Measurements from ENCODE around the gene WNK3. TPM values are rescaled to one million over a fixed set of nuclear protein-coding genes. Genes with fewer than 3 reads are reported as not detected.

WNK3 gene
- total and polyA plus RNA-seq, 2 donors (not counting 1 experiment from before 2014, with no cell fraction given), result 0.12 to 1.2 TPM

GRCh38 chrX:54182194-54182863 is 175.5 kb downstream of the WNK3 start:
- POLR2A ChIA-PET, result interaction anchor here (0.8 to 2.2 kb wide), 2 partner anchors 130 to 139 kb away, joined by 3 to 15 read pairs; partner anchors contain the start of gene PHF8
- H3K4me2 ChIP-seq (replicated peaks; ENCODE audit: low read depth, low read length, poor library complexity, severe bottlenecking), result peak overlapping the region; percentile 72
- no peak for TF ChIP-seq CTCF (IDR thresholded peaks at IDR 0.05)
- CTCF ChIA-PET, result no interaction called here
- peak overlapping the region; percentile 74 for H3K9ac ChIP-seq (ENCODE audit: low read length)
- H3K79me2 ChIP-seq (ENCODE audit: control insufficient read depth, insufficient read depth, low read length), result peaks cover 29% of the 10 kb centered on the region
- ATAC-seq (ENCODE audit: low read depth) (peak; percentile 58), DNase-seq (peak; percentile 69)
- peaks cover 20 to 24% of the 10 kb centered on the region in 2 donors for H3K4me1 ChIP-seq (ENCODE audit: control insufficient read depth in 2 of 2, insufficient read depth in 2 of 2, low read length in 2 of 2)
- Mint-ChIP-seq H3K27ac (peak overlapping the region; percentile 88), H3K9me3 (ENCODE audit: insufficient read depth) (no peaks in the 10 kb centered on the region), H3K27me3 (no peaks in the 10 kb centered on the region), H3K4me3 (peak overlapping the region; percentile 89), H3K4me1 (peaks cover 49% of the 10 kb centered on the region)
- peak overlapping the region; percentile 41 to 48 for H3K27ac ChIP-seq (ENCODE audit: low read length in 2 of 2)
- no peaks in the 10 kb centered on the region for H3K27me3 ChIP-seq (replicated peaks in 1 of 4; ENCODE audit: control extremely low read depth in 1 of 4, control insufficient read depth in 3 of 4, insufficient read depth in 4 of 4, low read length in 3 of 4)
- WGBS (ENCODE audit: insufficient coverage), result 1% methylated on average over 34 of the region's 36 CpGs
- peak overlapping the region; percentile 73 for H2AFZ ChIP-seq (ENCODE audit: insufficient read depth, low read depth, low read length, poor library complexity, severe bottlenecking)
- intact Hi-C loops (cut with micrococcal nuclease), result loop anchor here (2.0 kb wide), 1 partner anchor 818 kb away; the partner anchor contains the start of gene APEX2
- peak overlapping the region in 4 of 5 experiments; percentile 61 to 74 (median 66) for H3K4me3 ChIP-seq (ENCODE audit: control extremely low read depth in 1 of 5, extremely low read depth in 1 of 5, insufficient read depth in 1 of 5, low read depth in 2 of 5, low read length in 4 of 5)
- H3K36me3 ChIP-seq (replicated peaks in 1 of 2; ENCODE audit: control extremely low read depth in 1 of 2, control insufficient read depth in 1 of 2, extremely low read depth in 1 of 2, insufficient read depth in 2 of 2, low read length in 1 of 2), result peaks cover 0 to 3% of the 10 kb centered on the region in 2 experiments
- H4K20me1 ChIP-seq (ENCODE audit: control insufficient read depth, insufficient read depth, low read length, poor library complexity, severe bottlenecking), result no peaks in the 10 kb centered on the region
- H3K9me3 ChIP-seq (ENCODE audit: control extremely low read depth in 1 of 3, control insufficient read depth in 2 of 3, insufficient read depth in 1 of 3, low read length in 2 of 3), result no peaks in the 10 kb centered on the region

- ChIA-PET CTCF (no interaction called here), POLR2A (interaction anchor here (0.6 kb wide), 1 partner anchor 457 kb away, joined by 3 read pairs; no protein-coding TSS in a partner anchor)
- H3K4me3 Mint-ChIP-seq, result peak overlapping the region; percentile 89
- Histone ChIP-seq H3K27me3 (replicated peaks in 1 of 4; ENCODE audit: control extremely low read depth in 1 of 4, control insufficient read depth in 3 of 4, insufficient read depth in 4 of 4, low read length in 3 of 4) (no peaks in the 10 kb centered on the region), H3K79me2 (ENCODE audit: control insufficient read depth, insufficient read depth, low read length) (peaks cover 29% of the 10 kb centered on the region), H3K36me3 (replicated peaks in 1 of 2; ENCODE audit: control extremely low read depth in 1 of 2, control insufficient read depth in 1 of 2, extremely low read depth in 1 of 2, insufficient read depth in 2 of 2, low read length in 1 of 2) (peaks cover 0 to 7% of the 10 kb centered on the region in 2 experiments), H3K9me3 (ENCODE audit: control extremely low read depth in 1 of 3, control insufficient read depth in 2 of 3, insufficient read depth in 1 of 3, low read length in 2 of 3) (no peaks in the 10 kb centered on the region), H2AFZ (ENCODE audit: insufficient read depth, low read depth, low read length, poor library complexity, severe bottlenecking) (no peak overlapping the region), H4K20me1 (ENCODE audit: control insufficient read depth, insufficient read depth, low read length, poor library complexity, severe bottlenecking) (no peaks in the 10 kb centered on the region), H3K4me2 (replicated peaks; ENCODE audit: low read depth, low read length, poor library complexity, severe bottlenecking) (peak overlapping the region; percentile 72), H3K4me1 (ENCODE audit: control insufficient read depth in 2 of 2, insufficient read depth in 2 of 2, low read length in 2 of 2) (peaks cover 20 to 24% of the 10 kb centered on the region in 2 donors), H3K9ac (ENCODE audit: low read length) (no peak overlapping the region), H3K4me3 (ENCODE audit: control extremely low read depth in 1 of 5, extremely low read depth in 1 of 5, insufficient read depth in 1 of 5, low read depth in 2 of 5, low read length in 4 of 5) (peak overlapping the region in 1 of 5 experiments; percentile 64), H3K27ac (ENCODE audit: low read length in 2 of 2) (no peak overlapping the region)
- no peaks in the 10 kb centered on the region for H3K9me3 Mint-ChIP-seq (ENCODE audit: insufficient read depth)
- H3K27ac Mint-ChIP-seq, result peak overlapping the region; percentile 88
- H3K4me1 Mint-ChIP-seq, result peaks cover 56% of the 10 kb centered on the region
- ATAC-seq (ENCODE audit: low read depth) (no peak), DNase-seq (no peak)
- intact Hi-C loops (cut with micrococcal nuclease), result no loop called here
- no peaks in the 10 kb centered on the region for H3K27me3 Mint-ChIP-seq
- 45% methylated on average over 1 of the region's 4 CpGs for WGBS (ENCODE audit: insufficient coverage)
- TF ChIP-seq EZH2 (IDR thresholded peaks at IDR 0.05; ENCODE audit: borderline replicate concordance, insufficient read depth, low read depth, low read length, poor library complexity, severe bottlenecking) (no peak), CTCF (IDR thresholded peaks at IDR 0.05) (no peak)
These were observed 176.5 kb downstream of the WNK3 start for GRCh38 chrX:54181202-54181953.
